Stimulated activated CD4-positive, alpha-beta T cell treated with anti-CD3 and anti-CD28 coated beads, Interleukin-1b, Interleukin-23, amount 100 ng/mL, for 1 hour (primary cell): ENCODE results near the gene CSF1.
"Not testable (repeated sequence)": the region's sequence is repeated elsewhere in the genome, so short reads cannot be mapped to it uniquely, and the experiment has no call there.

Experiments used
- DNase-seq, 2 donors: peaks; one replicate each; pipeline ENCODE4 v3.0.0-alpha.2; 2020; ENCODE audit warnings: low read depth in 2 of 2

CSF1 gene

DNA sequence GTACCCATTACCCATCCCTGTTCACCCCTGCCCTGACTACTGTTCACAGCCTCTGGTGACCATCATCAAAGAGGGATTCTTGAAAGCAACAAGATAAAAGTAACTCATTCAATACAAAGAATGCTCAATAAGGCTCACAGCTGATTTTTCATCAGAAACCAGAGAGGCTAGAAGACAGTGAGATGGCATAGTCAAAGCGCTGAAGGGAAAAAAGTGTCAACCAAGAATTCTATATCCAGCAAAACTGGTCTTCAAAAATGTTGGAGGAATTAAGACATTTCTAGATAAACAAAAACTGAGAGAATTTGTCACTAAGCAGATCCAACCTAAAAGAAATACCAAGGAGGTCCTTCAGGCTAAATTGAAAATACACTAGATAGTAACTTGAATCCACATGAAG lies 27.1 kb downstream of the CSF1 start:
- no peak for DNase-seq

DNA sequence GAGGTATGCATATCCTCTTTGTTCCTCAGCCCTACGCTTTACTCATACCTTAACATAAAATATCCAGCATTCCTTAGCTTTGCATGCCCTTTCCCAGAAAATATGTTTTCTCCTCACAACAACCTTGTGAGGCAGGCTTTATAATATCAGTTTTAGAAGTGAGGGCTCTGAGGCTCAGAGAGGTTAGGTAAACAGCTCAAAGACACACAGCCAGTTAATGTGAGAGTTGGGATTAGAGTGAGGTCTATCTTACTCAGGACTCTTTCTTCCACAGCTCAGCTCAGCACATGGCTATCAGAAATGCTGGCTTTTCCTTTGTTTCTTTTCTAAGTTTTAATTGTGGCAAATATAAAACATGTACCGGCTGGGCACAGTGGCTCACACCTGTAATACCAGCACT lies 27.9 kb downstream of the CSF1 start:
- DNase-seq = no peak

DNA sequence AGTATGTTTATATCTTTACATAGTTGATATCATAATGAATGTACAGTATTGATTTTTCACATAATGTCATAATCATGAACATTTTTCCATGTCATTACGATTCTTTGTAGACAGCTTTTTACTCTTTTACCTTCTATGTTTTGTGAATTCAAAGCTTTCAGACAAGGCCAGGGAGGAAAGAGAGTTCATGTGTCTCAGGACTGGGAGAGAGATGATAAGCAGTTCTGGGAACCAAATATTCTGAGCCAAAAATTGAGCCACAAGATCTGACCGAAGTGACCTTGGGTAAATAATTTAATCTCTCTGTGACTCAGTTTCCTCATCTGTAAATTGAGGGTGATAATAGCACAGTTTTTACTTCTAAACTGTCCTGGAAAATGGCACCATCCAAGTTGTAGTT lies 31.8 kb downstream of the CSF1 start:
- DNase-seq = no peak

DNA sequence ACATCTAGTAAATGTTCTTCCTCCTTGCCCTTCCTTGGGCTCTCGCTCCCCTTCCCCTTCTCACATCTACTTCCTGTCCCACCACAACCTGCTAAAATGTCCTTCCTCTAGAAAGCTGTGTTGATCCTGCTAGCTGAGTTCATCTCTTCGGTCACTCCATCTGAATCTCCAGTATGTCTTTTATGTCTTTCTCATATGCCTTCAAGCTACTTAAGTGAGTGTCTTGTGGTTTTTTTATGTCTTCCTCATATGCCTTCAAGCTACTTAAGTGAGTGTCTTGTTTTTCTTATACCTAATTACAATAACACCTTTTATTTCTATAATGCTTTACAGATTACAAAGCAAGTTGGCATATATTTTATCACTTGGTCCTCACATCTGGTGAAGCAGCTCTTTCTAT lies 33.9 kb downstream of the CSF1 start:
- DNase-seq = no peak

DNA sequence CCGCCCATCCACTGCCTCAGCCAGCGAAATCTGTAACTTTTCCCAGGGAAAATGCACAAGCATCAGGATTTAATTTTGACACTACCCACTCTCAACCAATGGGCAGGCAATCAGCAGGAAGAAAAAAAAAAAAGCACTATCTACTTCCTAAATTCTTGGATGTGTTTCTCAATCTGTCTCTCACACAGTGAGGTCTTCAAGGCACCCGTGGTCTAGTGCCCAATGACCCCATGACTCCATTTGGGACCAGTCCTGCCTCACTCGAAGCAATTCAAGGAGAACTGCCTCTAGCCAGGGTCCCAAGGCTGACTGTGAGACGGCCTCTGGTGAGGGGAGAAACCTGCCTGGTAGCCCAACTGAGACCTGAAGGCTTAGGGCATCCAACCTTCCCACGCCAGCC lies 35.9 kb downstream of the CSF1 start:
- no peak for DNase-seq

DNA sequence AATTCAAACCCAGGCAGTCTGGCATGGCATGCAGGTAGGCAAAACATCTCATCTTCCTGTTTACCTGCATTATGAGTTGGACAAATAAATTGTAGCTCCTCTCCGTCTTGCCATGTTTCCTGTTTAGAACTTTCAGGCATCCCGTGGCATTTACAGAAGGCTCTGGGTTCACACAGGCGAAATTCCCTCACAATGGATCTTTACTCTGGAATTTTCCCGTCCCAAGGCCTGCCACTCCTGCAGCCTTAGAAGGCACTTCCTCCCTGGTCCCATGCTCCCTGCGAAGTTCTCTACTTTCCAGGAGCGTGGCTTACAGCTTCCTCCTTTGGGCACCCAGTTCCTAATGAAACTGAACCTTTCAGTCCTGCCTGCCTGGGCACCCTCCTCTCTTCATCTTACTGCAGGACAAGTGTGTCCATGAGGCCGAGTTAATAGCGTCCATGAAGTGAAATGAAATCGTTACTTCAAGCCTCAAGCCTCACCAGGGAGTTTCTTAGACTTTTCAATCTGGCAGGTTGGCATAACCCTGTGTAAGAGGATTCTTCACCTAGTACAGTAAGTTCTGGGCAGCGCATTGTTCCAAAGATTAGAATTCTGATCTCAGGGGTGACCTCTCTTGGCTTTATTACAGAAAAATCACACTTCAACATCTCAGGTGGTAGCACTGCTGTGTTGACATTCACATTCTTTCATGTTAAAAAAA lies 37.1 kb downstream of the CSF1 start:
- no peak for DNase-seq

DNA sequence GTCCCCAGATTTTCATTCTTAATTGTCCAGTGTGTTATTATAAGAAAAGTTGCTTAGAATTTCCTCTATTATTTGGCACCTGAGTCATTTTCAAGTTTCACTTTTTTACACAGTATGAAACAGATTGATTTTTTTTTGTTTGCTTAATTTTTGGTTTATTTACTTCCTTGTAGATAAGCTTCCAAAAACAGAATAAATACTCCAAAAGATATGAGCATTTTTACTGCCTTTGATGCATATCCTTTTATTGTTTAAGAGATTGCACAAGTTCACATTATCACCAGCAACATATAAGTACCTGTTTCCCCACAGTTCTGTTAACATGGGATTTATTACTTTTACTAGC lies 37.6 kb downstream of the CSF1 start:
- no peak for DNase-seq

DNA sequence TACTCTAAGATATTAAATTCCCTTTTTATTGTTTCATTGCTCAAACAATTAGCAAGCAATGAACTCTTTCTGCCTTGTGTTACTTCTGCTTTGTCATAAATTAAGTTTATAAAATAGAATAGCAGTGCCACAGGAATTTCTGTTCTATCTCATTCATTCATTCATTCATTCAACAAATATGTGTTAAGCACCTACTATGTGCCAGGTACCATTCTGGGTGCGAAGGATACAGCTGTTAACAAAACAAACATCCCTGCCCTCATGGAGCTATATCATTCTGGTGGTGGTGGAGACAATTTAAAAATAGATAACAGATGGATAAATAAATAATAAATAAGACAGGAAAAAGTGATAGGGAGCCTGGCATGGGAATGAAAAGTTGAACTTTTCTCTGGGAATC lies 39.4 kb downstream of the CSF1 start:
- no peak for DNase-seq

DNA sequence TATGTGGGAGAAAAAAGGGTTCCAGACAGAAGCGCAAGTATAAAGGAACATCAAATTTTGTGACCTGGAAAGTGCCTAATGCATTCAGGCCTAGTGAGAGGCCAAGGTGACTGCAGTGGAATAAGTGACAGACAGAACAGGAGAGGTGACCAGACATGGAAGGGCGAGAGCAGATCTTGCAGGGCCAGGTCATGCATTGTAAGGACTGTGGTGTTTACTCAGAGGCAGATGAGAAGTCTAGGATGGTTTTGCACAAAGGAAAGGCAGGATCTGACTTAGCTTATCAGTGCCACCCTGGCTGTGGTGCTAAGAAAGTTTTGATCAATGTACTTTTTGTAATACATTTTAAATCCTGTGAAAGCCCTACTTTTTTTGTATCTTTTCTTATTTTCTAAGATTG lies 39.9 kb downstream of the CSF1 start:
- no peak for DNase-seq

DNA sequence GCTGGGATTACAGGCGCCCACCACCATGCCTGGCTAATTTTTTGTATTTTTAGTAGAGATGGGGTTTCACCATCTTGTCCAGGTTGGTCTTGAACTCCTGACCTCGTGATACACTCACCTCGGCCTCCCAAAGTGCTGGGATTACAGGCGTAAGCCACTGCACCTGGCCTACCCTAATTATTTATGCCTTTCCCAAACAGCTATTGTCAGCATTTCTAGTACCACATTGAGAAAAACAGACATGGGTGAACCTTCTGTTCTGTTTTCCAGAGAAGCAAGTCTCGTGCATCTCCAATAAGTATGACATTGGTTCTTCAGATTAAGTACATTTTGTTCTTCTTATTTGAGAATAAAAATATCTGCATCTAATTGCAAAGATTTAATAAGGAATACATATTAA lies 40.9 kb downstream of the CSF1 start:
- DNase-seq = not testable (repeated sequence)

DNA sequence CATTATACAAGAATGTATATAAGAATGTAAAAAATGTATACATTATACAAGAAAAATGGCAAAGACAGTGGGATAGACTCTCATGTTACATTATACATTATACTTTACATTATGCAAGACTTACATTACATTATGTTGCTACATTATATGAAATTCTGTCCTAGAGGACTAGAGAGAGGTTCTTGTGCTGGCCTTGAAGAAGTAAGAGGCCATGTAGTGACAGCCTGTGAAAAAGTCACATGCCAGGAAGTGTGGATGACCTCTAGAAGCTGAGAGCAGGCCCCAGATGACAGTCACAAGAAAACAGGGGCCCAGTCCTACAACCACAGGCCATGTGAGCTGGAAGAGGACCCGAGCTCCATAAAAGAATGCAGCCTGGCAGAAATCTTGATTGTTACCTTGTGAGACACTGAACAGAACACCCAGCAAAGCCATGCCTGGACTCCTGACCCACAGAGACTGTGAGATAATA lies 43.4 kb downstream of the CSF1 start:
- no peak for DNase-seq

DNA sequence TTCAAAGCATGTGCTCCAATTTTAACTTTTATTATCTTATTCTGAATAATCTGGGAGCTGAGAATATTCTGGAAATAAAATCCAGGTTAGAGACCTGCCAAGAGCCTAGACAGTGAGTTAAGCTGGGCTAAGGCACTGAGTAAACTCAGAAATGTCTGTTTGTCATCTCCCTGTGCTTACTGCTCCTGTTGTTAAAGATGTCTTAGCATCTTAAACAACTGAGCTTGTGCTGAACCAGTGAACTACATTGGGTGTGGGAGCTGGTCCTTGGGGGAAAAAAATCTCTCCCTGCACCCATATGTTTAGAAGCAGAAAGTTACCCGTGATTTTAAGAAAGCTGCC lies 49.0 kb downstream of the CSF1 start:
- DNase-seq = no peak

DNA sequence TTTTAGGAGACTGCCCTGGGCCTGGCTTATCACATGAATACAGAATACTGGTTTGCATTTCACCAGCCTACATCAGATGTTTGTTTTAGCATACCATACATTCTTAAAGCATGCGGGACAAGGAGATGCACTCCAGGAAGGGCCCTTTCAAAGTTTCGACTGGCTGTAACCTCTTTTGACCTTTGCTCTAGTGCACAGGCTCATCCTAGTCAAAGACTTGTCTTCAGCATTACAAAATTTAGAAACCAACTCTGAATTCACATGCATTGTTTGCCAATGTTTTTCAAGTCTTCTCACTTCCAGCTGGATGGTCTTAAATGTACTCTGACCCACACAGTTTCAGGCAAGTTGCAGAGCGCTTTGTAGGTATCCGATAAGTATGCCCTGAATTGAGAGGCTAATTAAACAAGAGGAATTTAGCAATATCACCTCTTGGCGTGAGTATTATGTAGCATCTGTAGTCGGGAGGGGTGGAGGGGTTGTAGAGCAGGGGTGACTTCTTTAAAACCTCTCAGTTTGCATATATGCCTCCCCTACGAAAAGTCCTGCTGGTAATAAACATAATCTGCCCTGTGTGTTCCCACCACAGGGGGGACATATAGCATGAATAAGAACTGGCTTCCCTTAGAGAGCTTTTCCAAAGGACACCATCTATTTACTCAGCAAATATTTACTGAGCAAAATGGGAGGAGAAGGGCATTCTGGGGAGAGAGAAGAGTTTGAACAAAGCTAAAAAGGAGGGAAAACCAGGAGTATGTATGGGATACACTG lies 49.5 kb downstream of the CSF1 start:
- DNase-seq = no peak

DNA sequence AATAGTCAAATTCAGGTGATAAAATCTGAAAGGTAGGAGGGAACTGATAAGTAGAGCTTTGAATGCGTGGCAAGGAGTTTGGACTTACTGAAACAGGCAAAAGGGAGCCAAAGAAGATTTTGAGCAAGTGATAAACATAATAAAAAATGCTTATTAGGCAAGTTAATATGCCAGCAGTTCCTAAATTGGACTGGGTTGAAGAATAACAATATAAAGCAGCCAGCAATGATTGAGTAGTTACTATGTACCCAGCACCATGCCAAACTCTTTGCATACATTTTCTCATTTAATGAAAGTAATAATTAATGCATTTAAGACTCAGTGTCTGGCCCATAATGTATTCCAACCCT lies 50.1 kb downstream of the CSF1 start:
- DNase-seq = no peak

DNA sequence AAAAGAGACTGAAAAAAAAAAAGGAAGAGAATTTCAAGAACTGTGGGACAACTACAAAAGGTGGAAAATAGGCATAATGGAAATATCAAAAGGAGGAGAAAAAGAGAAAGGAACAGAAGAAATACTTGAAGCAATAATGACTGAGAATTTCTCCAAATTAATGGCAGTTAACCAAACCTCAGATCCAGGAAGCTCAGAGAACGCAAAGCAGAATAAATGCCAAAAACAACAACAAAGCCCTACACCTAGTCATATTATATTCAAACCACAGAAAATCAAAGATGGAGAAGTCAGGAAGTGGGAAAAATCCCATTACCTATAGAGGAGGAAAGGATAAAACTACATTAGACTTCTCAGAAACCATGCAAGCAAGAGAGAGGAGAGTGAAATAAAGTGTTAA lies 53.2 kb downstream of the CSF1 start:
- no peak for DNase-seq

DNA sequence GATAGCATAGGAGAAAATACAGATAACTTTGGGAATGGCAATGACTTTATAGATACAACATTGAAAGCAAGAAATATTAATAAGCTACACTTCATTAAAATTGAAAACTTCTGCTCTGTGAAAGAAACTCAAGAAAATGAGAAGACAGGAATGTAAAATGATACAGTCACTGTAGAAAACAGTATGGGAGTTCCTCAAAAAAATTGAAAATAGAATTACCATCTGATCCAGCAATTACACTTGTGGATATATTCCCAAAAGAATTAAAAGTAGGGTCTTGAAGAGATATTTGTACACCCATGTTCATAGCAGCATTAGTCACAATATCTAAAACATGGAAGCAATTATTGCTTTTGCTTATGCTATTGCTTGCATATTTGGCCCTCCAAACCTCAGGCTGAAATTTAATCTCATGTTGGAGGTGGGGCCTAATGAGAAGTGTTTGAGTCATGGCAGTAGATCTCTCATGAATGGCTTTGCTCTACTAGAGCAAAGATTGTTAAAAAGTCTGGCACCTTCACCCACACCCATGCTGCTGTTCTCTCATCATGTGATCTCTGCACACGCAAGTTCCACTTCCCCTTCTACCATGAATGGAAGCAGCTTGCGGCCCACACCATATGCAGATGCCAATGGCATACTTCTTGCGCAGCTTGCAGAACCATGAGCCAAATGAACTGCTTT lies 58.6 kb downstream of the CSF1 start:
- DNase-seq = no peak

DNA sequence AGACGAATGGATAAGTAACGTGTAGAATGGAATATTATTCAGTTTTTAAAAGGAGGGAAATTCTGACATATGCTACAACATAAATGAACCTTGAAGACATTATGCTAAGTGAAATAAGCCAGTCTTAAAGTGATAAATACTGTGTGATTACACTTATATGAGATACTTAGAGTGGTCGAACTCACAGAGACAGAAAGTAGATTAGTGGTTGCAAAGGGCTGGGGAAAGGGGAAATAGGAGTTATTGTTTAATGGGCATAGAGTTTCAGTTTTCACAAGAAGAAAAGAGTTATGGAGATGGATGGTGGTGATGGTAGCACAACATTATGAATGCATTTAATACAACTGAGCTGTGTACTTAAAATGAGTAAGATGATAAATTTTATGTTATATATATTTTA lies 59.3 kb downstream of the CSF1 start:
- no peak for DNase-seq

DNA sequence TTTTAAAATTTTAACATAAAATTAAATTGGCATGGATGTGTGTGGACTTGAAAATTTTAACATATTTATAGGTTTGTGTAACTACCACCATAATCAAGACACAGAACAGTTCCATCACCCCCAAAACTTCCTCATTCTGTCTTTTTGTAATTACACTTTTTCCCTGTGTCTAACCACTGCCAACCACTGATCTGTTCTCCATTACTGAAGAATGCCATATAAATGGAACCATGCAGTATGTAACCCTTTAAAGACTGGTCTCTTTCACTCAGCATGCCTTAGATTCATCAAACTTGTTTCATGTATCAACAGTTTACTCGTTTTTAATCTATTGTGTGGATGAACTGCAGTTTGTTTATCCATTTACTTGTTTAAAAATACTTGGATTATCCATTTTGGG lies 60.9 kb downstream of the CSF1 start:
- no peak for DNase-seq

DNA sequence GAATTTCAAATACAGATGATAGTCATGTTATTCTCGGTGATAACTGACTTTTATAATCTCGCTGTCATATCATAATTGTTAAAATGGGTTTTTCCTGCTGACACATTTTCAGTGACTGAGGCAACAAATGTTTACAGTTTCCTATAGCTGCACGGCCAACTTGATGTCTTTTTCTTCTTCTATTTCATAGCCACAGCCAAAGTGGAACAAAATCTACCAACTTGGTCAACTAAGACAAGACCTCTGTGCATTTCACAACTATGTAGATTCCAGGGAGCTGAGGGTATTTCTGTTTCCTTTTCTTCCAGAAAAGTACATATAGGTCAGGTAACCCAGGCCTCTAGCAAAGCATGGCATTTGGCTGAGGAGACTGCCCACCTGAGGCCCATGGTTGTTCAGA lies 63.5 kb downstream of the CSF1 start:
- no peak for DNase-seq

DNA sequence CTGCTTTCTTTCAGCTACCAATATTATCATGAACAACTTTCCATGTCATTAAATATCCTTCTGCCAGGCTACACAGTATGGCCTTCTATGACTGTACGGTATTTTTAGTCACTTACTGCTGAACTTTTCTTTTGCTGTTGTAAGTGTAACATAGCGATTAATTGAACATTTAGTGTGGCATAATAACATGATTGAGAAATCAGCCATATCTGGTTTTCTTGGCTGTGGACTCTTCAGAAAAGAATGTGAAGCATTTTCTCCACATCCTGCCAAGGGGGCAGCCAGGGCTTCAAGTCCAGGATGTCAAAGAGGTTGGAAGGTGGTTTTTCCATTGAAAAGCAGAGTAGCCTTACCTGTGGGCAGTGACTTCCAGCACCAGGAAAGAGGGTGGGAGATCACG lies 65.1 kb downstream of the CSF1 start:
- DNase-seq = no peak

DNA sequence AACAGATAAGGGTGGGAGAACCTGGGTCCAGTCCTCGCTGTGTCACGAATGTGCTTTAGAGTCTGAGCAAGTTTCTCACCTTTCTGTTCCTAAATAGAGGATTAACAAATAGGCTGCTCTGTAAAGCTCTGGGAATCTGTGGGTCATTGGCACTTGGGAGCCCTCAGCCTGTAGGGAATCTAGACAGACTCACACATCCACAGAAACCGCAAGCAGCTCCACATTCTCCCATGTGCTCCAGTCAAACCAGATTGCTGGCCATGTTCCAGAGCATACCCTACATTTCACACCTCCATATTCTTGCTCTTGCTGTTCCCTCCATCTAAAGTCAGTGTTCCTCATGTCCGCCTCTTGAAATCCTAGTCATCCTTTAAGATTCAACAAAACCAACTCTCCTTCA lies 66.1 kb downstream of the CSF1 start:
- no peak for DNase-seq

DNA sequence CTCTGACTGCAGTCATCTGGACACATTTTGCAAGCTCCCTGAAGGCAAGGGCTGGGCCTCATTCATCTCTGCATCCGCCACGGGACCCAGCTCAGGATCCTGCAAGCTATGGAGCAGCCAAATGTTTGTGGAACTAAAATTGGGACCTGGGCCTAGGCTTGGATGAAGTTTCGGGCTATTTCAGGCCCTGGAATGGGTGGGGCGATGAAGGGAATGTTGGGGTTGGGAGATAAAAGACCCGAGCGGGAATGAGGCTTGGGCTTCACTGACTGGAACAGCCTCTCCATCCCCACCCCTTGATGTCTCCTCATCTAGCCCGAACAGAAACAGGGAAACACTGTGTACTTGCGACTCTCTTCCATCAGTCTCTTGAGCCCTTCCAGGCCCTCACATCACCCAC lies 66.6 kb downstream of the CSF1 start:
- DNase-seq = no peak

DNA sequence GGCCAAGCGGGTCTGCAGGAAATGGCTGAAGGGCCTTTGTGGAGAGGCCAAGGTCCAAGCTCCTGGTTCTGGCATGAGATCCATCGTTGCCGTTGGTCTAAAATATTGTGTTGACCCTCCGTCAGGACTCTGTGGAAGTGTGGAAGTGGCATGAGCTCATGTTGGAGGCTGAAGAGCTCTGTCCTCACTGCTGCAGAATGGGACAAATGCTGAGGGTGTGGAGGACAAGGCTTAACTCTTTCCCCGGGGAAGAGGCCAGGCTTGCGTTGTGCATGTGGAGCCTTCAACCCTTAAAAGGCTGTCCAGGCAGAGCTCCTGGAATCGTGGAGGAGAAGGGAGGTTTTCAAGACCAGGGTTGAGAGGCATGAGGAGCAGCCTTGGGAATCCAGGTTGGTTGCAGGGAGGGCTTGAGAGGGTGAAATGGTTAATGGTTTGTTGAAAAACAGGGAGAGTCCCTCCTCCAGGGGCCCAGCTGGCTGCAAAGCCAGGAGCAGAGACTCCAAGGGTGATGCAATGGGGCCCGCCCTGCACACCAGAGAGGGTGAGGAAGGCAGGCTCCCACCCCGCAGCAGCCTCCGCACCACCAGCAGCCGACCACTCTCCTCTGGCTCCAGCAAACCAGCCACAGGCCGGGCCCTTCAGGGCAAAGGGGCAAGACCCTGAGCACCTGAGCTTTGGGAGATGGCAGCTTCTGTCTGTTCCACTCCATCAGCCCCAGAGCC lies 67.2 kb downstream of the CSF1 start:
- no peak for DNase-seq
